ENCODE data around the gene LRRTM2. TPM values are rescaled to one million over a fixed set of nuclear protein-coding genes. Genes with fewer than 3 reads are reported as not detected.

LRRTM2 gene
- total and polyA plus RNA-seq, 2 of the 4 experiments (the other 2 are of a cell fraction) = 0.53 to 2.0 TPM

DNA sequence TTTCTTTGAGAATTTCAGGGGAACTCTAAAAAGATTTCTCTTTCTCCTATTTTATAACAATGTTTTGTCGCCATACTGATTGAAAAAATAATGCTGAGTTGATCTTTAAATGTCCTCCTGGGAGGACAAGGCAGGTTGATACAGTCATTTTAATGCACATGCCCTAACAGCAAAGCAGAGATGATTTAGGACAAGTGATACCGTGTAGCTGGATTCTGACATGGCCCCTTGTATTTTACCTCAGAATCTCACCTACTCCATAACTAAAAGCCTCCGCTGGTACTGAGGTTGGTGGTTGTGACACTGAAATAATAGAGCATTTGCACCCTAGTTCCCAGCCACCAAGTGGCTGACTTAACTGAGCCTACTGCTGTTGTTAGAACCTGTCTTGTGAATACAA lies 811 bp upstream of the LRRTM2 start:
- H2AK9ac ChIP-seq (replicated peaks; ENCODE audit: low read depth, low read length, poor library complexity) = no peak overlapping the region
- H4K5ac ChIP-seq (ENCODE audit: low read depth, low read length) = no peak overlapping the region
- H3K27me3 ChIP-seq (ENCODE audit: control insufficient read depth, insufficient read depth, low read length) = no peaks in the 10 kb centered on the region
- ChIA-PET POLR2A (ENCODE audit: unreplicated experiment) (no interaction called here), CTCF (no interaction called here)
- H3K9me1 ChIP-seq (ENCODE audit: insufficient read depth, low read length) = peaks cover 22% of the 10 kb centered on the region
- no peak overlapping the region for H2BK120ac ChIP-seq (ENCODE audit: low read depth, low read length)
- no peak overlapping the region for H2AK5ac ChIP-seq (ENCODE audit: low read depth, low read length)
- no peak overlapping the region for H3K23ac ChIP-seq (ENCODE audit: low read depth, low read length)
- H2BK5ac ChIP-seq (ENCODE audit: low read depth, low read length, poor library complexity, severe bottlenecking) = no peak overlapping the region
- no peak overlapping the region for H3K4me3 ChIP-seq (ENCODE audit: insufficient read depth, low read depth, low read length)
- no peak overlapping the region for H3K4me2 ChIP-seq (ENCODE audit: low read depth, low read length)
- no CpG with 5 or more reads among the region's 3 CpGs for WGBS, 2 experiments (ENCODE audit: extremely low coverage in 2 of 2, insufficient read length in 1 of 2)
- H4K8ac ChIP-seq (ENCODE audit: low read depth in 2 of 2, low read length in 2 of 2) = no peak overlapping the region
- ATAC-seq (ENCODE audit: low read depth) (no peak), DNase-seq (no peak)
- no peak overlapping the region for H3K18ac ChIP-seq (ENCODE audit: low read depth, low read length)
- H3K27ac ChIP-seq (ENCODE audit: insufficient read depth, low read length) = no peak overlapping the region
- TF ChIP-seq RCOR1 (IDR thresholded peaks at IDR 0.05; ENCODE audit: insufficient replicate concordance, low read length) (no peak), MAFK (IDR thresholded peaks at IDR 0.05; ENCODE audit: low read depth, low read length) (no peak), POLR2A (IDR thresholded peaks at IDR 0.05; ENCODE audit: low read depth, low read length) (no peak), BHLHE40 (IDR thresholded peaks at IDR 0.05; ENCODE audit: low read depth, low read length) (no peak), FOS (IDR thresholded peaks at IDR 0.05; ENCODE audit: low read depth, low read length) (no peak), CHD1 (IDR thresholded peaks at IDR 0.05; ENCODE audit: low read depth, low read length) (no peak), SMC3 (IDR thresholded peaks at IDR 0.05; ENCODE audit: low read depth, low read length) (no peak), CEBPB (IDR thresholded peaks at IDR 0.05; ENCODE audit: low read depth, low read length) (no peak), RFX5 (IDR thresholded peaks at IDR 0.05; ENCODE audit: low read depth, low read length) (no peak), MAZ (IDR thresholded peaks at IDR 0.05; ENCODE audit: borderline replicate concordance, low read depth, low read length) (no peak)
- TF ChIP-seq, protein P1, sequence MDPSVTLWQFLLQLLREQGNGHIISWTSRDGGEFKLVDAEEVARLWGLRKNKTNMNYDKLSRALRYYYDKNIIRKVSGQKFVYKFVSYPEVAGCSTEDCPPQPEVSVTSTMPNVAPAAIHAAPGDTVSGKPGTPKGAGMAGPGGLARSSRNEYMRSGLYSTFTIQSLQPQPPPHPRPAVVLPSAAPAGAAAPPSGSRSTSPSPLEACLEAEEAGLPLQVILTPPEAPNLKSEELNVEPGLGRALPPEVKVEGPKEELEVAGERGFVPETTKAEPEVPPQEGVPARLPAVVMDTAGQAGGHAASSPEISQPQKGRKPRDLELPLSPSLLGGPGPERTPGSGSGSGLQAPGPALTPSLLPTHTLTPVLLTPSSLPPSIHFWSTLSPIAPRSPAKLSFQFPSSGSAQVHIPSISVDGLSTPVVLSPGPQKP (IDR thresholded peaks at IDR 0.05; ENCODE audit: borderline replicate concordance, low read depth, low read length) = no peak
- TF ChIP-seq, protein P2, sequence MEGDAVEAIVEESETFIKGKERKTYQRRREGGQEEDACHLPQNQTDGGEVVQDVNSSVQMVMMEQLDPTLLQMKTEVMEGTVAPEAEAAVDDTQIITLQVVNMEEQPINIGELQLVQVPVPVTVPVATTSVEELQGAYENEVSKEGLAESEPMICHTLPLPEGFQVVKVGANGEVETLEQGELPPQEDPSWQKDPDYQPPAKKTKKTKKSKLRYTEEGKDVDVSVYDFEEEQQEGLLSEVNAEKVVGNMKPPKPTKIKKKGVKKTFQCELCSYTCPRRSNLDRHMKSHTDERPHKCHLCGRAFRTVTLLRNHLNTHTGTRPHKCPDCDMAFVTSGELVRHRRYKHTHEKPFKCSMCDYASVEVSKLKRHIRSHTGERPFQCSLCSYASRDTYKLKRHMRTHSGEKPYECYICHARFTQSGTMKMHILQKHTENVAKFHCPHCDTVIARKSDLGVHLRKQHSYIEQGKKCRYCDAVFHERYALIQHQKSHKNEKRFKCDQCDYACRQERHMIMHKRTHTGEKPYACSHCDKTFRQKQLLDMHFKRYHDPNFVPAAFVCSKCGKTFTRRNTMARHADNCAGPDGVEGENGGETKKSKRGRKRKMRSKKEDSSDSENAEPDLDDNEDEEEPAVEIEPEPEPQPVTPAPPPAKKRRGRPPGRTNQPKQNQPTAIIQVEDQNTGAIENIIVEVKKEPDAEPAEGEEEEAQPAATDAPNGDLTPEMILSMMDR (conservative IDR thresholded peaks at IDR 0.05; ENCODE audit: low read depth, low read length) = no peak
- TF ChIP-seq, protein P3, sequence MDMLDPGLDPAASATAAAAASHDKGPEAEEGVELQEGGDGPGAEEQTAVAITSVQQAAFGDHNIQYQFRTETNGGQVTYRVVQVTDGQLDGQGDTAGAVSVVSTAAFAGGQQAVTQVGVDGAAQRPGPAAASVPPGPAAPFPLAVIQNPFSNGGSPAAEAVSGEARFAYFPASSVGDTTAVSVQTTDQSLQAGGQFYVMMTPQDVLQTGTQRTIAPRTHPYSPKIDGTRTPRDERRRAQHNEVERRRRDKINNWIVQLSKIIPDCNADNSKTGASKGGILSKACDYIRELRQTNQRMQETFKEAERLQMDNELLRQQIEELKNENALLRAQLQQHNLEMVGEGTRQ (IDR thresholded peaks at IDR 0.05; ENCODE audit: low read depth, low read length) = no peak
- intact Hi-C loops (cut with micrococcal nuclease) = no loop called here
- no peak overlapping the region for H3K56ac ChIP-seq (ENCODE audit: extremely low read depth, insufficient read depth, low read length)
- no peak overlapping the region for H2AFZ ChIP-seq (replicated peaks; ENCODE audit: low read length, poor library complexity)
- no peak overlapping the region for H4K91ac ChIP-seq (ENCODE audit: insufficient read depth, low read depth, low read length)
- H2BK15ac ChIP-seq (ENCODE audit: low read depth, low read length) = no peak overlapping the region
- peaks cover 87% of the 10 kb centered on the region for H4K20me1 ChIP-seq (ENCODE audit: insufficient read depth, low read length)
- H3K9ac ChIP-seq (ENCODE audit: low read depth, low read length) = no peak overlapping the region
- in situ Hi-C loops (cut with MboI; ENCODE audit: low sequenced_read_pairs) = no loop called here
- no peak overlapping the region for H3K4ac ChIP-seq (ENCODE audit: low read depth, low read length)
- peaks cover 18% of the 10 kb centered on the region for H3K4me1 ChIP-seq (ENCODE audit: control insufficient read depth, insufficient read depth, low read length)
- dilution Hi-C loops (cut with HindIII; ENCODE audit: low sequenced_read_pairs, unreplicated experiment) = no loop called here
- no peak overlapping the region for H3K14ac ChIP-seq (replicated peaks; ENCODE audit: low read depth, low read length)
- BruUV-seq (replicated peaks) = no TSS peak
- peaks cover 3% of the 10 kb centered on the region; the same call in 1 of the 2 replicates for H3K36me3 ChIP-seq (ENCODE audit: control insufficient read depth, insufficient read depth, low read length)
- no peaks in the 10 kb centered on the region for H3K9me3 ChIP-seq (ENCODE audit: control insufficient read depth, insufficient read depth, low read length)
- no peak overlapping the region for H2BK20ac ChIP-seq (ENCODE audit: low read depth, low read length)
- H3K79me1 ChIP-seq (ENCODE audit: low read depth in 1 of 2, low read length in 2 of 2) = peaks cover 53 to 84% of the 10 kb centered on the region in 2 experiments
